AG20443 (cell line): ENCODE measurements around the gene ACVRL1.

ENCODE experiments used
- DNase-seq: peaks from one replicate; pipeline ENCODE4 v3.0.0; 2012; ENCODE audit warnings: low spot score, mixed read lengths

ACVRL1 gene

GRCh38 chr12:51917041-51917590 lies 9.8 kb downstream of the ACVRL1 start:
- no peak for DNase-seq

GRCh38 chr12:51917746-51918453 lies 10.6 kb downstream of the ACVRL1 start:
- DNase-seq, result no peak

GRCh38 chr12:51920046-51920445 lies 12.7 kb downstream of the ACVRL1 start:
- DNase-seq, result no peak

GRCh38 chr12:51921017-51921725 lies 13.9 kb downstream of the ACVRL1 start:
- DNase-seq, result no peak

GRCh38 chr12:51922146-51922545 lies 14.8 kb downstream of the ACVRL1 start:
- no peak for DNase-seq

- peak; percentile 67 for DNase-seq
These were observed 15.6 kb downstream of the ACVRL1 start for GRCh38 chr12:51922762-51923505.

GRCh38 chr12:51923506-51924365 lies 16.4 kb downstream of the ACVRL1 start:
- peak; percentile 83 for DNase-seq

GRCh38 chr12:51924551-51925319 lies 17.4 kb downstream of the ACVRL1 start:
- DNase-seq, result no peak

GRCh38 chr12:51925346-51926063 lies 18.2 kb downstream of the ACVRL1 start:
- no peak for DNase-seq

GRCh38 chr12:51926064-51926632 lies 18.8 kb downstream of the ACVRL1 start:
- no peak for DNase-seq

- no peak for DNase-seq
These were observed 19.4 kb downstream of the ACVRL1 start for GRCh38 chr12:51926718-51927117.

- DNase-seq, result no peak
These were observed 25.1 kb downstream of the ACVRL1 start for GRCh38 chr12:51932218-51933076.

- DNase-seq, result no peak
These were observed 26.8 kb downstream of the ACVRL1 start for GRCh38 chr12:51934080-51934479.

GRCh38 chr12:51937926-51938325 lies 30.6 kb downstream of the ACVRL1 start:
- DNase-seq, result no peak

GRCh38 chr12:51938726-51939125 lies 31.4 kb downstream of the ACVRL1 start:
- DNase-seq, result no peak

- DNase-seq, result no peak
These were observed 33.8 kb downstream of the ACVRL1 start for GRCh38 chr12:51941011-51941581.

- DNase-seq, result no peak
These were observed 34.3 kb downstream of the ACVRL1 start for GRCh38 chr12:51941604-51942003.

GRCh38 chr12:51942056-51942455 lies 34.8 kb downstream of the ACVRL1 start:
- no peak for DNase-seq
